HG03469 (cell line): ENCODE measurements around the gene IGFL1.
"Not testable (repeated sequence)": the region's sequence is repeated elsewhere in the genome, so short reads cannot be mapped to it uniquely, and the experiment has no call there.

ENCODE experiments used
- ATAC-seq: cut with Tn5 transposase; IDR thresholded peaks from one replicate; pipeline ENCODE4 v1.9.1; 2021; ENCODE audit warnings: mild to moderate bottlenecking, moderate library complexity, moderate number of reproducible peaks; ENCODE audit not compliant: unreplicated experiment

Gene IGFL1

GRCh38 chr19:46264801-46265200, 35.3 kb downstream of the IGFL1 start:
- ATAC-seq, result not testable (repeated sequence)

GRCh38 chr19:46265217-46265828, 35.8 kb downstream of the IGFL1 start:
- ATAC-seq, result no peak

- ATAC-seq, result no peak
These were observed 39.6 kb downstream of the IGFL1 start for GRCh38 chr19:46269101-46269500.

- ATAC-seq, result no peak
These were observed 41.1 kb downstream of the IGFL1 start for GRCh38 chr19:46270521-46271256.

- no peak for ATAC-seq
These were observed 42.1 kb downstream of the IGFL1 start for GRCh38 chr19:46271481-46272197.

- not testable (repeated sequence) for ATAC-seq
These were observed 44.4 kb downstream of the IGFL1 start for GRCh38 chr19:46273931-46274330.

GRCh38 chr19:46279177-46279576, 49.6 kb downstream of the IGFL1 start:
- ATAC-seq, result no peak
